Sciatic nerve (tissue), 2 donors: ENCODE measurements around the gene UNK. TPM values are rescaled to one million over a fixed set of nuclear protein-coding genes. Genes with fewer than 3 reads are reported as not detected.
"Not testable (repeated sequence)": the region's sequence is repeated elsewhere in the genome, so short reads cannot be mapped to it uniquely, and the experiment has no call there.

Source experiments
- ATAC-seq: fragments of 200-7000 bp; cut with Tn5 transposase; one replicate; pipeline ENCODE4 v1.9.1; 2020; ENCODE audit warnings: mild to moderate bottlenecking, moderate library complexity
- DNase-seq: peaks from one replicate; pipeline ENCODE4 v3.0.0-alpha.2; 2020; ENCODE audit warnings: low spot score
- intact Hi-C: fragments of 100-400 bp; cut with DNase I; formaldehyde crosslinking; loops from one replicate; pipeline ENCODE4 v1.14.2; 2022
- total RNA-seq: library from RNA; stranded (reverse); fragmentation: NEBNext Ultra II Directional; extraction: Animal tissue kit (Norgen Biotek cat#: 25700); gene quantifications from one replicate; pipeline ENCODE4 v1.2.1, GENCODE V29; 2021
- donor health status: DM: no; HTN: no; CAD: no.
- donor health status: DM: no; HTN: no; CAD: no.

UNK gene
- total RNA-seq, 1 donor from 2014 or later, result 41.4 TPM

DNA sequence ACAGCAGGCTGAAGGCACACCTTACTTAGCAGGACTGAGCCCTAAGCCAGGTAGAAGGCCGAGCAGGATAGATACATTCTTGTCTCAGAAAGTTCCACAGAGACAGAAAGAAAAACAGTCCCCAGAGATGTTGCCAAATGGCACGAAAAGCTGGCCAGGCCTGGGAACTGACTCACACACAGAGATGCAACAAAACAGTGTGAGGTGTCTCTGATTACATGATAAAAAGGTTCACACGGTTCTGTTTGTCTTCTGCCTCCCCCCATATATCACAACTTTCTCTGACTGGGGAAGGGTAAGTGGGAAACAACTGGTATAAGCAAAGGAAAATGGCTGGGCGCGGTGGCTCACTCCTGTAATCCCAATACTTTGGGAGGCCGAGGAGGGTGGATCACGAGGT, 68.8 kb downstream of the UNK start:
- ATAC-seq, result no peak
- intact Hi-C loops, result no loop called here

DNA sequence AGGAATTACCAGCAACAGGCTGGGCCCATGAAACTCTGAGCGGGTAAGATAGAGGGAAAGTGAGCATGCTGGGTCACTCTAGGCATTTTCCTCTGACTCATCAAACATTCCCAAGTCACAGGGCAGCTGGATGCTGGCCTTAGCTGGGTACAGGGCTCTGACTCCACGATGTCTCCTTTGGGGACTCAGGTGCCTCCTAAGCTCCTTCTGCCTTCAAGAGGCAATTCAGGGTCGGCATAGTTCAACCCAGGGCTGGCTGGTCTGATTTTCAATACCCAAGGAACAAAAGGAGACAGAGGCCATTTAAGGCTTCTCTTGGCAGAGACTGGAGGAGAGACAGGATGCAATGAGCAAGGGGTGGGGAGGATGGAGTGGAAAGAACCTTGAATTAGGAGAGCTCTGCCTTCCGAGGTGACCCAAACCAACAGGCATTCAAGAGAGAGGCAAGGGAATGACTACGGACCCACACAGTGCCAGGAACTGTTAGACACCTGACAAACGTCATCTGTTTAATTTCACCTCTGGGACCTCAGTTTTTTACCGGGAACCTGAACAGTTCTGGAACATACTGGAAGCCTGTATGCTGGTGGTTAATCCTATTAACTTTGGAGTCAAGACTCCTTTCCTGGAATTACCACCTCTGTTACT, 69.6 kb downstream of the UNK start:
- ATAC-seq, result peak; percentile 4
- DNase-seq, result no peak
- intact Hi-C loops, result no loop called here

More for the DNA sequence above, 68.8 kb downstream of the UNK start:
- no peak for DNase-seq

DNA sequence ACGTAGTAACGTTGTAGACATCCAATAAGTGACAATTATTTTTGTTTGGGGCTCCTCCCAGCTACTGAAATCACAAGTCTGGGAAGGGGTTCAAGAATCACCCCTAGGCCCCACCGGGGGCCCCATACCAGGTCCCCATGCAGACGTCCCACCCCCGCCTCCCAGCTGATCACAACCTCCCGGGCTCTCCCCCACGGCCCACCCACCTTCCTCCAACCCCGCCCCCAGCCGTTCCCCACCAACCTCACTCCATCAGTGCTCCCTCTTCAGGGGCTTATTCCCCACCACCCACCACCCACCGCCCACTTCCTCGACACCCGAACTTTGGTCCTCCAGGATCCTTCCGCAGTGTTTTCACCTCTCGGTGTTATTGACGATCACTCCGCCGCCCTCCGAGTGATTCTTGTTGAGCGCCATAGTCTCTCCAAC, 70.3 kb downstream of the UNK start:
- DNase-seq, result no peak
- ATAC-seq, result peak; percentile 41
- intact Hi-C loops, result no loop called here

DNA sequence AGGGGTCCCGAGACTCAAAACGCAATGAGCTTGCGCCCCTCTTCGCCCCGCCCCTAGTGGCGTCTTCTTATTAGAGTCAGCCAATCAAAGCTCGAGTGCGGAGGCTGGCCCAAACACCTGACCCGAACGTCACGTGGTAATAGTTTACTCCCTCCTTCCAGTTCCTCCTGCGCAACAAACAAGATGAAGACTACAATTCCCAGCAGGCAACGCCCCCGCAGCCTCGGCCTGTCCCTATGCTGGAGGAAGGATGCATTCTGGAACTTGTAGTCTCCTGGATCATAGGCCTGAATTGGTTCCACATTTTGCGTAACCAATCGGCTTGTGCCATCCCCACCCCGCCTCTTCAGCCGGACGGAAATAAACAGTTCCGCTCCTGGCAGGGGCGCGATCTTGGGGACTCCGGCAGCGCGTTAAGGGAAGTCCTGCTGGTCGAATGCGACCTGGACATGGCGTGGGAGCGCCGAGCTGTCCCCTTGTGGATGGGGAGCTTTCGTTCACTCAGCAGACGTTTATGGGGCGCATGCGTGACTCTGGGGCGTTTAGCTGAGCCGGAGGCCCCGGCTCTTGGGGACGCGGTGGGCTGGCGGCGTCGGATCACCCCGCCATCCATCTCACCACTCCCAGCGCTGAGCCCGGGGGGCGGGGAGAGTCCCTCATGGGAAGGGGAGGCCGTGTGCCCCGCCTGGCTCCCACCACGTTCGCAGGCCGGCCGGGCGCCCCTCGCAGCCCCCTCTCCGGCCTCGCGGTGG, 70.9 kb downstream of the UNK start, which contains the start of gene WBP2:
Gene WBP2 (minus strand): TSS at position 26 of the 752 bp plus-strand sequence. CDS start 38 bp downstream, outside the sequence.
- DNase-seq (peak; percentile 99), ATAC-seq (peak; percentile 97)
- intact Hi-C loops, result no loop called here

DNA sequence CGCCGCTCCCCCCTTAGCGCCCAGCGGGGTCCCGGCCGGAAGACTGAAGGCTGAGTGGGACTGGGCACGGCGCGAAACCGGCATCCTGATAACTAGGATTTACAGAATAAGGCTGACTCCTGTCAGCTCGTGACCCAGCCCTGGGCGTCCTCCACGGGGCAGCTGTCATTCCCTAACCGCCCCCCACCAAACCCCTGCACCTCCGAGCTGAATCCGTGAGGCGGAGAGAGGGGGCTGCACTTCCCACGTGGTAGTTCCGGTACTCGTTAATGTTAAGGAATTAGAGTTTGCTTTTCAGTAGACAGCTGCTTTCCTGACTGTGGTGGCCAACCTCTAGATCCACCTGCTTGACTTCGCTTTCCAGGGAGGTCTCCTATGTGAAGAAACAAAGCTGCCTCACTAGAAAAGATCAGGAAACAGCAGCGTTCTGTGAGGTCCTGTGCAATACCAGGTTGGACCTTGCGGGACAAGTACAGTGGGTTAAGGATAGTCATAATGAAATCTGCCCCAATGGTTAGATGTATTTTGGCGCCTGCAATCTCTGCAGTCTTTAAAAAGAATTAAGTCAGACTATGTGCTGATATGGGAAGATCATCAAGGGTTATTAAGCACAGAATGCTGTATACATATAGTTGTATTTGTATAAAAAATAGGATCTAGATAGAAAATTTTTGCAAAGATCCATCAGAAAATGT, 71.6 kb downstream of the UNK start:
- DNase-seq (no peak), ATAC-seq (no peak)
- intact Hi-C loops, result no loop called here

DNA sequence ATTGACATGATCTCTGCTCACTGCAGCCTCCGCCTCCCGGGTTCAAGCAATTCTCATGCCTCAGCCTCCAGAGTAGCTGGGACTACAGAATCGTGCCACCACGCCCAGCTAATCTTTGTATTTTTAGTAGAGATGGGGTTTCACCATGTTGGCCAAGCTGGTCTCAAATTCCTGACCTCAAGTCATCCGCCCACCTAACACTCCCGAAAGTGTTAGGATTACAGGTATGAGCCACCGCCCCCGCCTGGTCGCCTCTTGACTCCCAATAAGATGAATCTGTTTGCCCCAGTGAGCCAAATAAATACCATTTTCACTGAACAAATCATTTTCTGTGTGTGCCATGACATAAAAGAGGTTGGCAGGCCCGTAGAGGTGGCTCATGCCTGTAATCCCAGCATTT, 74.8 kb downstream of the UNK start:
- ATAC-seq, DNase-seq, intact Hi-C loops: not testable (repeated sequence)

DNA sequence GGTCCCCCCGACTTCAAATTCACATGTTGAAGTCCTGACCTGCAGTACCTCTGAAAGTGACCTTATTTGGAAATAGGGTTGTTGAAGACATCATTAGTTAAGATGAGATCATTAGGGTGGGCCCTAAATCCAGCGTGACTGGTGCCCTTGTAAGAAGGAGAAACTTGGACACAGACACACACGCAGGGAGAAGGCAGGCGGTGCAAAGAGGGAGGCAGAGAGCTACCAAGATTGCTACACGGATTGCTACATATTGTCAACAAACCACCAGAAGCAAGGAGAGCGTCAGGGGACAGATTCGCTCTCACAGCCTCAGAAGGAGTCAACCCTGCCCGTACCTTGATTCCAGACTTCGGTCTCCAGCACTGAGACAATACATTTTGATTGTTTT, 77.3 kb downstream of the UNK start:
- no peak for DNase-seq
- intact Hi-C loops, result no loop called here
- ATAC-seq, result no peak

DNA sequence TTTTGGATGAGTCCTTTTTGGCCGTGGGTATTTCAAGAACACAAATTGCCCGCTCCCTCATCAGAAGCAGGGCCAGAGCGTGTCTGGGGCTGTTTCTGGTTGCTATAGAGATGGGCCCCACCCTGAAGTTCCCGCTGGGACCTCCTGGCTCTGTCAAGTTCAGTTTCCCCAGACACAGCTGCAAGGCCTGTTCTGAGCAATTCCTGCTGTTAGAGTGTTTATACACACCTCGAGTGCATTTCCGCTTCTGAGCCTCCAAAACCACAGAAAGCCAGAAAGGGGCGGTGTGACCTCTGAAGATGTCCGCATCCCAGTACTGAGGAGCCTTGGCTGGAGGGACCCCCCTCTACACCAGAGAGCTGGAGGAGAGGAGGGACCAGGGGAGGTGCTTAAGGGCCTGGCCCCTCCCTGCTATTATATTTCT, 79.9 kb downstream of the UNK start:
- ATAC-seq (peak; percentile 87), DNase-seq (peak; percentile 70)
- intact Hi-C loops, result no loop called here

DNA sequence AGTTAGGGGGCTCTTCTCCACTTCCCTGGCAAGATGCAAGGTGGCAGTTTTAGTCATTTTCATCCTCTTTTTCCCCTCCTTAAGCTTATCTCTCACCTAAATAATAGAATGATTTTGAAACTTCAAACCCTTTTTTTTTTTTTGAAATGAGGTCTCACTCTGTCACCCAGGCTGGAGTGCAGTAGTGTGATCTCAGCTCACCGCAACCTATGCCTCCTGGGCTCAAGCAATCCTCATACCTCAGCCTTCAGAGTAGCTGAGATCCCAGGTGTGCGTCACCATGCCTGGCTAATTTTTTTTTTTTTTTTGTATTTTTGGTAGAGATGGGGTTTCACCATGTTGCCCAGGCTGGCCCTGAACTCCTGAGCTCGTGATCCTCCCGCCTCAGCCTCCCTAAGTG, 80.3 kb downstream of the UNK start:
- intact Hi-C loops, ATAC-seq, DNase-seq: not testable (repeated sequence)

DNA sequence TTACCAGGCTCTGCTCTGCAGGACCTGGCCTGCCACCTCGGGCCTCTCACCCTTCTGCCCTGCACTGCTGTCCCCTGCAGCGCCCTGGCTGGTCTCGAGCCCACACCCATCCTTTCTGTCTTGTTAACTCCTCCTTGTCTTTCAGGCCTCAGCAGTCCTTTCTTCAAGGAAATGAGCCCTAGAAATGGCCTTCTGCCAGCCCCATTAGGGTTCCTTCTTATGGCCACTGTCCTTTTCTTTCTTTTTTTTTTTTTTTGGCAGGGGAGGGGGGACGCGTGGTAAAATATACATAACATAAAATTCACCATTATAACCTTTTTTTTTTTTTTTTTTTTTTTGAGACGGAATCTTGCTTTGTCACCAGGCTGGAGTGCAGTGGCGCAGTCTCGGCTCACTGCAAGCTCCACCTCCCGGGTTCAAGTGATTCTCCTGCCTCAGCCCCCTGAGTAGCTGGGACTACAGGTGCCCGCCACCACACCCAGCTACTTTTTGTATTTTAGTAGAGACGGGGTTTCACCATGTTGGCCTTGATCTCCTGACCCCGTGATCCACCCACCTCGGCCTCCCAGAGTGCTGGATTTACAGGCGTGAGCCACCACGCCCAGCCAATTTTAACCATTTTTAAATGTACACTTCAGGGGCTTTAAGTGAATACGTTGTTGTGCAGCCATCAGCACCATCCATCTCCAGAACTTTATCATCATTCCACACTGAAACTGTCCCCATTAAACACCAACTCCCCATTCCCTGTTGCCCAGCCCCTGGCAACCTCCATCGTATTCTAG, 81.0 kb downstream of the UNK start:
- ATAC-seq, DNase-seq, intact Hi-C loops: not testable (repeated sequence)

DNA sequence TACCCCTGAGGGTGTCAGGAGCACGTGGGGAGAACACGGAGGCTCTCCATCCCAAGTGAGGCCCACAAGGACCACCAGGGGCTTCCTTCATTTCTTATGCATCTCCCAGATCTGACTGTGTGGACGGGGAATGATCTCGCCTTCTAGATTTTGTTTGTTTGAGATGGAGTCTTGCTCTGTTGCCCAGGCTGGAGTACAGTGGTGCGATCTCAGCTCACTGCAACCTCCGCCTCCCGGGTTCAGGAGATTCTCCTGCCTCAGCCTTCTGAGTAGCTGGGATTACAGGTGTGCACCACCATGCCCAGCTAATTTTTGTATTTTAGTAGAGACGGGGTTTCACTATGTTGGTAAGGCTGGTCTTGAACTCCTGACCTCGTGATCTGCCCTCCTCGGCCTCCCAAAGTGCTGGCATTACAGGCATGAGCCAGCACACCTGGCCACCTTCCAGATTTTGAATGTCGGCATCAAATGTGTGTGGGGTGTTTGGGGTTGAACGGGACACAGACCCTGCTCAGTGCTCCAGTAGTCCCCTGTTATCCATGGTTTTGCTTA, 84.2 kb downstream of the UNK start:
- ATAC-seq, intact Hi-C loops, DNase-seq: not testable (repeated sequence)

DNA sequence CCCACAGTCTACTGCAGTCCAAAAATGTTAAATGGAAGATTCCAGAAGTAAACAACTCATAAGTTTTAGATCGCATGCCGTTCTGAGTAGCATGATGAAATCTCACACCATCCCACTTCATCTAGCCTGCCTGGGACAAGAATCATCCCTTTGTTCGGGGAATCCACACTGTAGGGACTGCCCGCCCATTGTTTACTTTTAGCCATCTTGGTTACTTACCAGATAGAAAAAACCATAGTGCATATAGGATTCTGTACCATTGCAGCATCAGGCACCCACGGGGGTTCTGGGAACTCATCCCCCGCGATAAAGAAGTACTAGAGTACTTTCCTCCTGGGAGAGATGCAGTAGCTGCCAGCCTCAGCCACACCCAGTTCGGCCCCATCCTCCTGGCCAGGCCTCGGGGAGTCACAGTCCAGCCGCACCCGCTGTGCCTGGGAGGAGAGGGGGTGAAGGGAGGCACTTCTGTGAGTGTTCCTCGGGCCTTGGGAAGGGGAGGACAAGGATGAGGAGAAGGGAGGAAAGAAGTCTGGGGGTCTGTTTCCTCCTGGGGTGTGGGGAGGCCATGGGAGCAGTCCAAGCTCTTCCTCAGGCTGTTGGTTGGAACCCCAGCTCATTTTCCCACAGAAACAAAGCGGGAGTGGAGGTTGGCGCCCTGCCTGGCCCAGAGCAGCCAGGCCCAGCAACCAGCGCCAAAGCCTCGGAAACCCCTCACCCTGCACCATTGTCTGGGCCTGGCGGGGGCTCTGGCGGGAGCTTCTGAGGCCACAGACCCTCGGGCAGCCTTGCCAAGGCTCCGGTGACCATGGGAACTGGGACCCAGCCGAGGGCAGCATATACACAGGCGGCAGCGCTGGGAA, 84.9 kb downstream of the UNK start:
- intact Hi-C loops, result no loop called here
- peak; percentile 79 for ATAC-seq
- peak; percentile 80 for DNase-seq

DNA sequence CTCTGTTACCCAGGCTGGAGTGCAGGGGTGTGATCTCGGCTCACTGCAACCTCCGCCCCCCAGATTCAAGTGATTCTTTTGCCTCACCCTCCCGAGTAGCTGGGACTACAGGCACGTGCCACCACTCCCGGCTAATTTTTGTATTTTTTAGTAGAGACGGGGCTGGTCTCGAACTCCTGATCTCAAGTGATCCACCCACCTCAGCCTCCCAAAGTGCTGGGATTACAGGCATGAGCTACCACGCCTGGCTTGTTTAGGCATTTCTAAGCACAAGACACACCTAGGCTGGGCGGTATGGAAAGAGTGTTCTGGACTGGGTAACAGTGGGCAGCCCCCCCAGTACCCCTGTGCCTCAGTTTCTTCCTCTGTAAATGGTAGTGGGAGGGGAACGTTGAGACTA, 85.6 kb downstream of the UNK start:
- ATAC-seq, intact Hi-C loops: not testable (repeated sequence)

DNA sequence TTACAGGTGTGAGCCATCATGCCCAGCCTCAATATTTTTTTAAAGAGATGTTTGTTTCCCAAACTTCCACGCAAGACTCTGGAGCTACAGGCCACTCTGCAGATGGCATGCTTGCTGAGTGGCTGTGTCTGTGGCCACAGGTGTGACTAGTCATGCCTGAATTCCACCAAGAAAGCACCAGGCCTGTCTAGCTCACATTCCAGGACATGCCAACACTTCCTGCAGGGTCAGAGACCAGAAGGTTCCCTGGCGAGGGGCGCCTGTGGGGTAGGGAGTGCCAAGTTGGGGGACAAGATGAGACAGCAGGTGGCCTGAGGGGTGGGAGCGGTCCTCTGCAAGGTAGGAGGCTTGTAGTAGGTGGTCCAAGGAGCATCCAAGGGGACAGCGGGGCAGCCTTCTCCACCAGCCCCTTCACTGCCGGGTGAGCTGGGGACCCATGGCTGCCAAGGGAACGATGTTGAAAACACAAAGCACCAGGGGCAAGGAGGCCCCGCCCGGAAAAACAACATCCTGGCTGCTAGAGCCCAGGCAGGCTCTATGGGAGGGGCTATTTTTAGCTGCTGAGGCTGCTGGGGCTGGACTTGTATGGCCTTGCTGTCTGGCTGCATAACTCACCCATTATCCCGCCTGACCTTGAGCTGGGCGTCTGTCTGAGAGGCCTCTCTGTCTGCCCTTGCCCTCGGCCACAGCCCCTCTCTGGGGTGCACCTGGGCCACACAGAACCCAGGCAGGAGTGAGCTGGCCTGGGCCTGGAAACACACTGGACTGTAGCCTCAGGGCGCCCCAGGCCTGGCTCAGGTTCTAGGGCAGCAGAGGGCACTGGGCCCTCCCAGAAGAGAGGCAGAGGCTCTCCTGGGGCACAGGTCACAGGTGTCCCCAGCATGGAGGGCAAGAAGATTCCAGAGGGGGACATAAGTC, 88.1 kb downstream of the UNK start:
- DNase-seq, result no peak
- peak; percentile 43 for ATAC-seq
- intact Hi-C loops, result no loop called here

More for the DNA sequence above, 85.6 kb downstream of the UNK start:
- DNase-seq, result not testable (repeated sequence)

DNA sequence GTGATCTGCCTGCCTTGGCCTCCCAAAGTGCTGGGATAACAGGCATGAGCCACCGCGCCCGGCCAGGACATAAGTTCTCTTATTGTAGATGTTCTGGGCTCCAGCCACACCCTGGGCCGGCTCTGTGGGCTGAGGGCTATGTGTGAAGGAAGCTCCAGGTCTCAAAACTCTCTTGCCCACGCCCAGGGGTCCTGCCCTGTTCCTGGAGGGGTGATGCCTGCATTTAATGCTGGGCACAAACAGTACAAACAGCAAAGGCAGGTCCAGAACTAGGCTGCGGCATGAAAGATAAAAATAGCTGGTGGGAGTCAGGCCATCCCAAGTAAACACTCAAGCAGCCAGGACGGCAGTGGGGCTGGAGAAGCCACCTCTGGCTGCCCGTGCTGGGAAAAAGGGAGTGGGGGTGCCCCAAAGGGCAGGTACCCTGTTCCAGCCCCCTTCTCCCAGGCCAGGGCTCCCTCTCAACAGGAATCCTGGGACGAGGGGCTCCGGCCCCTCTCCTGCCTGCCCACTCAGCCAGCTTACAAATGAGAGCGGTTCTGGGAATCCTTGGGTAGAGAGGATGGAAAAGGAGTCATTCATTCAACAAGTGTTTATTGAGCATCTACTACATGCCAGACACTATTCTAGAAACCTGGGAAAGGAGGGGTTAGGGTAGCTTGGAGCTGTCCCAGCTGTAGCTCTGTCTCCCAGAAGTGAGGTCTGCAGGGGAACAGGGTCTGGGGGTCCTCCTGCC, 89.1 kb downstream of the UNK start:
- intact Hi-C loops, result no loop called here
- DNase-seq, result no peak
- no peak for ATAC-seq
